ENCODE results near the gene RGS3.

RGS3 gene

GRCh38 chr9:113590991-113591898 is 127.7 kb downstream of the RGS3 start:
- DNase-seq, result peak; percentile 48

- DNase-seq, result no peak
These were observed 128.5 kb downstream of the RGS3 start for GRCh38 chr9:113591899-113592625.

DNA sequence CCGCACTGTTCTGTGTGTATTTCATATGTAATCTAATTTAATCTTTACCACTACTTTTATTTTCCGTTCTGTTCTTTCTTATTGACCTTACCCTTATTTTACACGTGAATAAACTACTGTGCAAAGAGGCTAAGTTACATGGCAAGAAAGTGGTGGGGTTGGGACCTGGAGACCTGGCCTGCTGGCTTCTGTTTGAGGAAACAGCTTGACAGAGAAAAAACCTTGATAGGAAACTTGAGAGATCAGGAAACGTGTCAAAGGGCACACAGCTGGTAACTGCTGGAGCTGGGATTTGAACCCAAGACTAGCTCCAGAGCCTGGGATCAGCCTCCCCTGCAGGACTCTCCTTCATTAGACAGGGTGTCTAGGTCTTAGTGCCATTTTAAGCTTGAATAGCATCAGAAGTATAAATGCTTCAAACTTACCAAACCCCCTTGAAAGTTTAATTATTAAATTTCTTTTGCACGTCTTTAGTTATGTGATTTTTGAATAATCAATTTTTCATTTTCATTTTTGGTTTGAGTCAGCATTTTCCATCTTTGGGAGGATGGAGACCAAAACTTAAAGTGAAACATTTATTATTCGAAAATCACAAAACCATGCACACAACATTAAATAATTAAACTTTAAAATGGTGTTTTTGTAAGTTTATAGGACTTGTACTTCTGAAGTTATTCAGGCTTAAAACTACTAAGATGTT is 129.5 kb downstream of the RGS3 start:
- DNase-seq, result no peak

DNA sequence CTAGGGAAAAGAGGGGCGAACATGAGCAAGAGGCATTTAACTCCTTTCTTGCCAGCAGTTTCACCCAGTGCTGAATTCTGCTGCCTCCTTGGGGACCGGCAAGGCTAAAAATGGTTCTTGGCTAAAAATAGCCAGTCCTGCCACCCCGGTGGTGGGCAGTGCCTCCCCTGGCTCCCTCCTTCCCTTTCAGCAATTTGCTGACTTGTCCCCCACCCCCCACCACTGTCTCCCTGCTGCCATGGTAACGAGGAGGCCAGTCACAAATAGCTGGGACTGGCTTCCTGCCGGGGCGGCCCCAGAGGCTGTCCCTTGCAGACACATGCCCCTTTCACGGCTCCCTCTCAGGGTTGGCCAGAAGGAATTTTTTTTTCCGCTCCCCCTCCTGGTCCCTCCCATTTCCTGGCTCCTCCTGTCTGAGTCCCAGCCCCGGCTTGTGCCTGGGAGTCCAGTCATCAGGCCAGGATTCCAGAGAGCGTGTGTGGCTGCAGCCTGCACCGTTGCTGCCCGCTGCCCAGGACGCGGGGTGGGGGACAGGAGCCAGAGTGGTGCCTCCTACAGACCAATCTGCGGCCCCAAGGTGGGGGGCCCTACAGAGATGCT is 130.3 kb downstream of the RGS3 start:
- no peak for DNase-seq

DNA sequence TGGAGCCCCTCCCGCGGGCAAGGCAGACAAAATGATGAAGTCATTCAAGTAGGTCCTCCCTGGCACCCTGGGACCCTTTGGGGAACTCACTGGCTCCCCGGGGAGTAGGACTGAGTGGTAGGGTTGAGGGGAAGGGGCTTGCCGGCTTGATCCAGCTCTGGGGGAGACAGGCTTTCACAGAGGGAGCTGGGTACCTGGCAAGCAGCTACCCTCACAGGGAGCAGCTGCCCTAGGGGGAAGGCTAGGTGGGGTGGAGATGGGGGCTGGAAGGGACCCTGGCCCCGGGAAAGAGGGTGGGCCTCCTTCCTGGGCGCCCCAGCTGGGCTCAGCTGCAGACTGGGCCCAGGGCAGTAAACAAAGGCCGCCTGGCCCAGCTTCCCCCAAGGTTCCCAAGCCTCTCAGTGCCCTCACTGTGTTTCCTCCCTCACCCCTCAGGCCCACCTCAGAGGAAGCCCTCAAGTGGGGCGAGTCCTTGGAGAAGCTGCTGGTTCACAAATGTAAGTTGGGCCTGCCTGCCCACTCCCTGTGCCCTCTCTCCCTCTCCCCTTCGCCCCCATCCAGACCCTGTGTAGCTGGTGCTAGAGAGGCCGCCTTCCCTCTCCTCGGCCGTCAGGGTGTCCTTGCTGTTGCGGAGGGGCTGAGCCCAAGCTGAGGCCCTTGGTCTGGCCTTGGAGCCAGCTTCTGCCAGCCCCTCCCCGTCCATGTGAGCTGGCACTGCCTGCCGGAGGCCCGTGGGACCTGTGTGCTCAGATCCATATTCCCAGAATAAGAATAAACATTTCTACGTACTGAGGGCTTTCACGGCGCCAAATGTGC is 131.2 kb downstream of the RGS3 start:
- DNase-seq, result no peak

DNA sequence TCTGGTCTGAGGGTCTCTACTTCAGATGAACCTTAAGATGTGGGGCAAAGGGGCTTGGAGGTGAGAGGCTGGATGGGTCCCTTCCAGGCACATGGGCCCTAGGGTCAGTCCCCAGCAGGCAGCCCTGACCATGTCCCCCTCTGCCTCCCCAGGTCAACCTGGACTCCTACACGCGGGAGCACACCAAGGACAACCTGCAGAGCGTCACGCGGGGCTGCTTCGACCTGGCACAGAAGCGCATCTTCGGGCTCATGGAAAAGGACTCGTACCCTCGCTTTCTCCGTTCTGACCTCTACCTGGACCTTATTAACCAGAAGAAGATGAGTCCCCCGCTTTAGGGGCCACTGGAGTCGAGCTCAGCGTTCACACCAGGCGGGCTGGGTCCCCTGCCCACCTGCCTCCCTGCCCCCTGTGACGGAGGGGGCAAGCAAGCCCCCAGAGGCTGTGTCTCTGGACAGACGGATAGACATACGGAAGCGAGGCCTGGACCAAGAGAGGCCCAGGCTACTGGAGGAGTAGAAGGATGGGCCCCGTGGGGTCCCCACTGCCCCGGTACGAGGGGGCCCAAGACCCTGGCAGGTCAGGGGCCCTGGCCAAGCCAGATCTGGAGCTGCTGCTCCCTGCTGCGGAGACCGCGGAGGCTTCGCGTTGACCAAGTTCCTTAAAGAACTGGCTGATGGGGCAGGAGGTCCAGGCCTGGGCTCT is 133.2 kb downstream of the RGS3 start:
- DNase-seq, result no peak

GRCh38 chr9:113597390-113598241 is 134.1 kb downstream of the RGS3 start:
- DNase-seq, result no peak

DNA sequence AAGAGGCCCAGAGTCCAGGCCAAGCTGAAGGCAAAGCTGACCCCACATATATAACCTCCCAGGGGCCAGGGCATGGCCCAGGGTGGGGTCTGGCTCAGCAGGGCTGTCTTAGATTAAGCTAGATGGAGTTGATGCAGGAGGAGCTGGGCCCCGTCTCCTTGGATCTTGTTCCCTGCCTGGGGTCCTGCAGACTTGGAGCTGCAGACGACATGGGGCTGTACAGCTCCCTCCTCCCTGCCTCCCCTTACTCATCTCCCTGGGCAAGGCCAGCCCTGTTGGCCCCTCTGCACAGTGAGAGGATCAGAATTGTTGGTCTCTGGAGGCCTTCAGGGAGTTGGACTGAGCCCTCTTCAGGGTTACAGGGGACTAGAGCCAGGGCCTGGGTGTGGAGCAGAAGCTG is 134.9 kb downstream of the RGS3 start:
- no peak for DNase-seq

DNA sequence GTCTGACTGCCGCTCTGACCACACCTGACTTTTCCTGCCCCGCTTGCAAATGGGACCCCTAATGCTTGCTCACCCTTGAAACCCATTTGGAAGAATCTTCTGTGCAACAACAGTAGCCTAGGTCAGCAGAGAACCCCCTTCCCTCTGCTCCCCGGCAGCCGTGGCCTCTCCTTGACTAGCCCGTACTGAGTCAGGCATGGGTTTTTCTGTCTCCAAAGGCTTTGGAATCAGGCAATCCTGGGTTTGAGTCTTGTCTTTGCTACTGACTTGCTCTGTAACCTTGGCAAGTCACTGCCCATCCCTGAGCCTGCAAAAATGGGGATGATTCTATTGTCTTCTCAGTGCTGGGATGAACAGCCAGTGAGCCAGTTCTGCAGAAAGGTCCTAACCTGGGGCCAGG is 135.4 kb downstream of the RGS3 start:
- DNase-seq, result no peak

GRCh38 chr9:113599646-113600022 is 136.1 kb downstream of the RGS3 start:
- DNase-seq, result no peak

- DNase-seq, result no peak
These were observed 136.7 kb downstream of the RGS3 start for GRCh38 chr9:113600023-113600823.

- DNase-seq, result no peak
These were observed 137.5 kb downstream of the RGS3 start for GRCh38 chr9:113600871-113601614.

DNA sequence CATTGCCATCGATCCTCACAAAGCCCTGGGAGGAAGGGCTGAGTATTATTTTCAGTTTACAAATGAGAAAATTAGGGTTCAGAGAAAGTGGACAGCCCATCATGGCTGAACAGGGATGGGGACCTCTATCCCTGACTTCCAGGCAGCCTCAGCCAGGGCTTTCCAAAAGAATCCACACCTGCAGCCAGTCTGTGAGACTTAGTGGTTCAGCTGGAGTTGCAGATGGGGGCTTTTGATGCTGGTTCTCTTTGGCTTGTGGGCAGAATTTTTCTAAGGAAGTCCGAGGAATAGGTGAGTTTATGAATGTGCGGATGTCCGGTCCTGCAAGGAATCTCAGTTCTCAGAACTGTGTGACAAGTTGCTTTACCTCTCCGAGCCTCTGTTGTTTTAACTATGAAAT is 138.1 kb downstream of the RGS3 start:
- DNase-seq, result no peak

DNA sequence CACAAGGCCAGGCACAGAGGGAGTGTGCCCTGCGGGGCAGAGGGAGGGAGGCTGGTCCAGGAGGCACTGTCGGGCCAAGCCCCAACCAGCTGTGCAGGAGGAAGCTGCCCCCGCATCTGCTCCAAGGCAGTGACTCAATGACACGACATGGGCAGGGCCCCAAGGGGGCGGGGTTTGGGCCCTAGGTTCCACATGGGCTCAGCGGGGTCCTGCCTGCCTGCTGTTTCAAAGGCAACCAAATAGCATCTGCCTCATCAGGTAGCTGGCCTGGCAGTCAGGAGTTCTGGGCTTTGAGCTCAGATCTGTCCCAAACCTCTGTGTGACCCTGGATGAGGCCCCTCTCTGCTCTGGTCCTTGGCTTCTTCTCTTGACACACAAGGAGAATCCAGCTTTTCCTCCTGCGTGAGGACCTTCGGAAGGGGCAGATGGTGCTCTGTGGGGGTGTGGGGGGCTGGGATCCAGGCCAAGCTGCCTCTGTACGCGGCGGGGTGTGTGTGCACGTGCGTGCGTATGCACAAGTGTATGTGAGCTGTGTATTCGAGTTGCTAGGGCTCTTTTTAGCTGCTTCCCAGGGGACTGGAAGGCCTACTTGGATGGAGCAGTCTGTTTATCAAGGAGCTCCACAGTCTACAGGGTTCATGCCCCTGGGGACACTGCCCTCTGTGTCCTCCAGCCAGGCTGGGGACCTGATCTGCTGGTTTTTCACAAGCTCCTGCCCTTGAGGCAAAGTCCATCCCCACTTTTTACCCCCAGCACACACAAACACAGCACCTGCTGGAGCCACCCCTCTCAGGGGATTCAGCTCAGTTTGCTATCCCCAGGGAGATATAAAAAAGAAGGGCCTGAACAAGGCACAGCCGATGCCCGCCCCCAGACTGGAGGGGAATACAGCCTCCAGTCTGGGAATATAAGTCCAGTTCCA is 138.9 kb downstream of the RGS3 start:
- DNase-seq, result peak; percentile 63

- DNase-seq, result no peak
These were observed 139.5 kb downstream of the RGS3 start for GRCh38 chr9:113603048-113603375.

GRCh38 chr9:113603773-113604172 is 140.2 kb downstream of the RGS3 start:
- DNase-seq, result no peak

GRCh38 chr9:113604393-113604792 is 140.9 kb downstream of the RGS3 start:
- no peak for DNase-seq

DNA sequence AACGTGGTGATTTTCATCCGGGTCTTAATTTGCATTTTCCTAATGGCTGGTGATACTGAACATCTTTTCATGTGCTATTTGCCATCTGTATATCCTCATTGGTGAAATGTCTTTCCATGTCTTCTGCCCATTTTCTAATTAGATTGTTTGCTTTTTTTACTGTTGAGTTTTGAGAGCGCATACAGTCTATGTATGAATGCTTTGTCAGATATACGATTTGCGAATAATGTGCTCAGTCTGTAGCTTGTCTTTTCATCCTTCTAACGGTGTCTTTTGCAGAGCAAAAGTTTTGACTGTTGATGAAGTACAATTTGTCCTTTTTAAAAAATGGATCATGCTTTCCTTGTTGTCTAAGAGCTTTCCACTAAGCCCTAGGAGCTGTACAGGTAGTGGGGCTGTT is 143.0 kb downstream of the RGS3 start:
- DNase-seq, result no peak

All from activated CD8-positive, alpha-beta memory T cell treated with anti-CD3 and anti-CD28 coated beads, Interleukin-2, amount 50 U/mL, for 4 hours (primary cell).